Stimulated activated CD4-positive, alpha-beta T cell treated with anti-CD3 and anti-CD28 coated beads, TNF-alpha, amount 100 ng/mL, for 4 hours (primary cell): ENCODE data around the gene FAM120C.

Experiments
- DNase-seq, 3 experiments: peaks; one replicate each; pipeline ENCODE4 v3.0.0-alpha.2; 2020; ENCODE audit warnings: low read depth in 3 of 3

Gene FAM120C

GRCh38 chrX:54171091-54171490, 12.0 kb downstream of the FAM120C start:
- no peak for DNase-seq

DNA sequence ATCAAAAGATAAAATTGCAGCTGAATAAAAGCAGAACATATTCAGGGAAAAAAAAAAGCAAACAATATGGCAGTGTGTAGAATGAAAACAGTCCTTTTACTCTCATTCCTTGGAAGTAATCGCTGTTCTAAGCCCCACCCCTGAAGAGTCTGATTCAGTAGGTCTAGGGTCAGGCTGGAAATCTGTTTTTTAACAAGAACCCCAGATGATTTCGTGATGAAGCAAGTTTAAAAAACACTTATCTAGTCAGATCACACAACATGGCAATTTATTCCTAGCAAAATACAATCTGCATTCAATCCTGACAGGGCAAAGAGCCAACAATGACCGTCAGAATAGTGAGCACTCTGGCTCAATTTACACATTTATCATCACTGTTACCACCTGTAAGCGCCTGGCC, 16.1 kb downstream of the FAM120C start:
- no peak for DNase-seq

GRCh38 chrX:54157561-54157960, 25.5 kb downstream of the FAM120C start:
- no peak for DNase-seq

DNA sequence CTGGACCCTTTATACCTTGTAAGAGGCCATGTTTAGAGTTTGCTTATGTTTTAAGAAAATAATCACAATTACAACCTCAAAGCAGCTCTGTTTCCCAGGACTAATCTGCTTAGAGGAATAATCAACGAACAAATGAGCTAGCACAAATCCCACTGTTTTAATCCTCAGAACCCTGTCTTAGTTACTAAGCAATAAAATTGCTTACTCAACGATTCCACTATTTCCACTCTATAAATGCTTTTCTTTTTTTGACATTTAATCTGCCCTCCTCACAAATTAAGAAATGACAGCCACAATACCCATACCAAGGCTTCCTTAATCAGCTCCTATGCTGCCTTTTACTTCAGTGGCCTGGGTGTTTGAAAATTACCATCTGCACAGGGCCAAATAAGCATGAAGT, 48.8 kb downstream of the FAM120C start:
- DNase-seq = no peak

DNA sequence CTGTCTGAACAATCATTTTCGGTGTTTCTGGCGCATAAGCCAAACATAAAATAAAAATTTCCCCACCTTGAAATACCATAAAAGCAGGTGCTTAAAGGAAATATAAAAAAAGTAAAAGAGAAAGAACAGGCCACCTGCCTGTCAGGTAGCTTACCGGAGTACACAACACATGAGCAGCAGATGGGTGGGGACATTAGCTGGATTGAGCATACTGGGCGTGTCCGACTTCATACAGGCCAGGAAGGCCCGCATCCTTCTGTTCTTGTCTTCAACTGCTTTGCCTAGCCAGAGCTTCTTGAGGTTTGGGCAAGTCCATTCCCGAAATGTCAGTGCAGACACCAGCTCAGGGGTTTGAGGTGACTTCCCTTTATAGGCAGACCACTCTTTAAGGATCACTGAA, 66.7 kb downstream of the FAM120C start:
- DNase-seq = no peak

DNA sequence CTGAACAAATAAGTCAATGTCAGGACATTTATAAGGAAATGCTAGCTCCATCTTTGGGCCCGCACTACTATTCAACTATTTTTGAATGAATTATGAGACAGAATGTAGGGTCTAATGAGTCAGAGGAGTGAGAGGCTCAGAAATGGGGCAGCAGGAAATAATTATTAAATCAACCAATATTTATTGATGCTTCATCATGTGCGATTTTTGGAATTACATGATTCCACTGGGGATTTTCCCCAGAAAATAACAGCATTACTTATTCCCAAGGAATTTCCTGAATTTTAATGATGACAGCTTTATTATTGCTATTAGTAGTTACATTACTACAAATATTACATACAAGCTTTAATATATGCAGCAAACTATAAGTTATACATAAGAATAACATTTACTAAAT, 89.5 kb downstream of the FAM120C start:
- no peak for DNase-seq

- no peak for DNase-seq
Measured at GRCh38 chrX:54093159-54093558, 89.9 kb downstream of the FAM120C start.

- no peak for DNase-seq
Measured at GRCh38 chrX:54090880-54091279, 92.2 kb downstream of the FAM120C start.

DNA sequence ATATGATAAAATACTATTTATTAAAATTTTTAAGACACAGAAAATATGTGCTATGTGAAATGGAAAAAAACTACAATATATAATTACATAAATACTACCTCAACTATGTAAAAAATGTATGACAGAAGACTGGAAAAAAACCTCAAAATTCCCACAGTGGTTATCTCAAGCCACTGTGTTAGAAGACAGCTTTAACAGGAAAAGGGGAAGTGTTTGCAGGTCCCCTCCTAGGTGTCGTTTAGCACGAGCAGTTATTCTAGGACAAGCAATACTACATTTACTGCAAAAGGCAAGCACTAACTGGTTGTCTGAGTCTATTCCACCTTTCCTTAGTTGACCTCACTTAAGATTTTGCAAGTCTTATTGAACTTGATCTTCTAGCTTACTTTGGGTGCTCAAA, 93.9 kb downstream of the FAM120C start:
- no peak for DNase-seq

DNA sequence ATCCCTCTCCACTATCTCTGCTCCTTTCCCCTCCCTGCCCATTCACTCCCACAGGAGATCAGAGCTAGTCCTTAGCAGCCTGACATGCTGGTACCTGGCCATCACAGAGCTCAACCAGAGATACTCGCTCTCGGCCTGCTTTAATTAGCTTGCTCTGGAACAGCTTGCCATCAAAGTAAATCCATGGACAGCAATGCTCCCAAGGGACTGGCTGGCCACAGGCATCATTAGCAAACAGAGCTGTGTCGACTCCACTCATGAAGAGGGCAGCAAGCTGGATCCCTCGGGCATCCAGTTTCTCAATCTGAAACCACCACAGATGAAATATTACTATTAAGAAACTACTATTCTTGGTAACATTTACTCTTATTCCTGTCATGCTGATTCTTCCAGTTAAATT, 95.4 kb downstream of the FAM120C start:
- no peak for DNase-seq

- DNase-seq = no peak
Measured at GRCh38 chrX:54085666-54086065, 97.4 kb downstream of the FAM120C start.

GRCh38 chrX:54076903-54077302, 106.2 kb downstream of the FAM120C start:
- DNase-seq = no peak

DNA sequence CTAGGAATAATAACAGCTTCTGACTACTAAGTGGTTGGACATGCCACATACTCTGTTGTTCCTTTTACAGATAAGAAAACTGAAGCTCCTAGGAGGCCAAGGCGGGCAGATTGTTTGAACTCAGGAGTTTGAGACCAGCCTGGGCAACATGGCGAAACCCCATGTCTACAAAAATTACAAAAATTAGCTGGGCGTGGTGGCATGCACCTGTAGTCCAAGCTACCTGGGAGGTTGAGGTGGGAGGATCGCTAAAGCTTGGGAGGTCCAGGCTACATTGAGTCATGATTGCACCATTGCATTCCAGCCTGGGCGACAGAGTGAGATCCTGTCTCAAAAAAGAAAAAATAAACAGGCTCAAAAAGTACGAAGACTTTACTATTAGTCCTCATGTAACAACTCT, 108.2 kb downstream of the FAM120C start:
- DNase-seq = no peak

DNA sequence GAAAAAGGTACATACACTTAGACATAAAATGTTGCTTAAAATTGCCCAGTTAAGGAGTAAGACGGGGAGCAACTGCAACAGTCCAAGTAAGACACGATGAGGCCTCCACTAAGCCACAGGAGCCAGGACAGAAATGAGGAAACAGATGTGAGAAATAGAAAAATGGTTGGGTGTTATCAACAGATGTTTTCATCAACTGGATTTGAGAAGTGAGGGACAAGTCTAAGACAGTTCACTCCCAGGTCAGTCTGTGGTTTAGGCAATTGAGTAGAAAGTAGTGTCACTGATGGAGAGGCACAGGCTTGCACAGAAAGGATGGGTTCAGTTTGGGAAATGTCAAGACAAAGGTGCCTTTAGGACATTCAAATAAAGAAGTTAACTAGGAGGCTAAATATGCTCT, 115.3 kb downstream of the FAM120C start:
- DNase-seq = no peak

GRCh38 chrX:54066841-54067240, 116.2 kb downstream of the FAM120C start:
- DNase-seq = no peak

DNA sequence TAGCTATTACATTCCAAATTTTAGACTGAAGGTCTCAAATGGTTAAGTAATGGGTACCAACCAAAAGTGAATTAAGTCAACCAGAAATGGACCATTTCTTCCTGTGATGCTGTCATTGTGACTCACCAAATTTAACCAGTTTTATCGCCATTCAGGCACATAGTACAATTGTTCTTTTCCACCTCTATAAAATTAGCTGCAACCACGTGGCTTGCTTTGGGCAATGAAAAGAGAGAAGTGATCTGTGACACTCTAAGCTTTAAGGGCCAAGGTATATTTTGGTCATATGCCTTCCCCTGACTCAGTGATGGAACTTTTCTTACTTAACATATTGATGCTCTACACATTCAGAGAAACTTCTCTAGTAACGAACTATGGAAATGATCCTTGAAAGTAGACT, 118.5 kb downstream of the FAM120C start:
- DNase-seq = no peak

DNA sequence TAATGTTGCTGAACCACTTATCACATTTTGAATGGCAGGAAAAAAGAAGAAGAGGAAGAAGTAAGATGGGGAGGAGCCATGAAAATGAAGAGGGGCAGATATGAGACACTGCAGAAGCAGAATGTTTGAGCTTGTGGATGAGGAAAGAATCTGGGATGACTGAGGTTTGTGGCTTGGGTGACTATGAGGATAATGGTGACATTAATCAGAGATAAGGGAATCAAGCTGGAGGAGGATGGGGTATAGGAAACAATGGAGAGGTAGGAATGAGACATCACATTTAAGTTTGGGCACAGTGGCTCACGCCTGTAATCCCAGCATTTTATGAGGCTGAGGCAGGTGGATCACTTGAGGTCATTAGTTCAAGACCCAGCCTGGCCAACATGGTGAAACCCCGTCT, 119.7 kb downstream of the FAM120C start:
- DNase-seq = no peak

GRCh38 chrX:54049801-54050200, 133.3 kb downstream of the FAM120C start:
- DNase-seq = no peak

DNA sequence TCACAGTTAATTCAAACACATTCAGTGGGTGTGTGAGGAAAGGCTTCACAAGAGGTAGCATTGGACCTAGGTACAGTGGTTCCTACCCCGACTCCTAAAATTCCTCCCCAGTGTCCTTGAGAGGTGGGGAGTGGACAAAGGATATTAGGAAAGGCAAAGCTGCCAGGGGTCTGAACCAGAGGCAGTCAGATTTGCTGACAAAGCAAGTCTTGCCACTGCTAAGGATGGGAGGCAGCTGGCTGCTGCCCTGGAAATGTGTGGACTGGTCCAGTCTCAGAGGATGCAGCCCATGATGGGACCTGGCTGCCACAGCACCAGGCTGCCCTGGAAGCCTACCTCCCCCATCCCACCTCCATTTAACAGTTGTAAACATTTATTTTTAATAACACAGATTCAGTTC, 134.6 kb downstream of the FAM120C start:
- no peak for DNase-seq

- DNase-seq = no peak
Measured at GRCh38 chrX:54045563-54046228, 137.4 kb downstream of the FAM120C start.

GRCh38 chrX:54044877-54045338, 138.1 kb downstream of the FAM120C start:
- no peak for DNase-seq

DNA sequence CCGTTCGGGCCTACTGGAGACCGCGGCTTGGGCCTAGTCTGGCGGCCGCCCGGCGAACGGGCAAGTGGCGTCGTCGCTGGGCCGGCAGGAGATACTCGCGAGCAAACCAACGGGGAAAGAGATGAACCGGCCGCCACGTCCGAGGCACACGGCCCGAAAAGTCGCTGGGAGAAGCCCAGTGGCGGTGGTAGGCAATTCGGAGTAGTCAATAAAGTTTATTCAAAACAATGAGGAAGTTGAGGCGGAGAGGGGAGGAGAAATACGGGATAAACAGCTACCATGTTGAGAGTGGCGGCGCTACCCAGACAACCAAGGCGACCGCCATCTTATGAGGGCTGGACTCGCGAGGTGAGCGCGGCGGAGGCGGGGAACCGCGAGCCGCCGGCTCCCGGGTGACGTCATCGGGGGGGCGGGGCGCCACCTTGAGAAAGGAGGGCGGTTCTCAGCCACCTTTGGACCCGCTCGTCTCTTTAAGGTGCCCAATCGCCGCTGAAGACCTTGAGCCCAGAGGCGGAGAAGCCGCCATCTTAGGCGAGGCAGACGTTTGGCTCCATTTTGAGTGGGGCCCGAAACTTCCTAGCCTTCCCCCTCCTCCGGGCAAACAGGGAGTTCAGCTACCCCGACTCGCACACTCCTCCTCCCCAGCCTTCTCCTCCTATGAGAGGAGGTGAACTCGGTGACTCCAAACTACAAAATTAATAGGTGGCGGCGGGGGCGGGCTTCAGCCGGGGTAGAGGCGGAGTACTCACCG, 138.8 kb downstream of the FAM120C start, which contains the start of gene PHF8:
TSS of gene PHF8 (minus strand) at position 348 of the 751 bp plus-strand sequence. CDS start 1,745 bp downstream, outside the sequence.
- DNase-seq = peak; percentile 84 to 88 (median 87)

DNA sequence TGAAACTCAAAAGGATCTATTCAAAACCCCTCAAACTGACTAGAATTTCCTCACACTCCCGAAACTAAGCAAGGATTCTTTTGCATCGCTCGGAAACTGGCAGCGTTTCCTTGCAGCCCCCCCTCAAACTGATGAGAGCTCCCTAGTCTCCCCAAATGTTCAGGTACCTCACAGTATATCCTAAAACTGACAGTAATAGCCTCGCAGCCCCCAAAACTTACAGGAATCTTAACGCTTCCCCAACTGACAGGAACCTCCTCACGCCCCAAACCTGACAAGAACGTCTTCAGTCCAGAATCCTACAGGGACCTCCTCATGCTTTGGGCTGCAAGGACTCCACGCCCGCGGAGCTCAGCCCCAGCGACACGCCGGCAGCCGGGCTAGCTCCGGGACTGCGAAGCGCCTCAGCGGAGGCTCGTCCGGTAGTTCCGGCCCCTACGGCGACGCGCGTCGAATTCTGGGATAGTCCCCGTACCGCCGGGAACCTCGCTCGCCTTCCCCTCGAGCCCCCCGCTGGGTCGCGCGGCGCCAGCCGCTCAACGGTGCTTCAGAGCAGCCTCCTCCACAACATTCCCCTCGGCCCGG, 139.4 kb downstream of the FAM120C start:
- peak in 2 of 3 experiments; percentile 3 to 23 for DNase-seq
